LNCaP clone FGC (cell line): ENCODE measurements around the gene CPVL.
"Not testable (repeated sequence)": the region's sequence is repeated elsewhere in the genome, so short reads cannot be mapped to it uniquely, and the experiment has no call there.

ENCODE experiments used
- DNase-seq: peaks from one replicate; pipeline ENCODE4 v3.0.0-alpha.2; 2011; ENCODE audit warnings: low read depth
- H3K4me3 ChIP-seq: 2 replicates; pipeline ENCODE4 v1.5.1; 2011; ENCODE audit warnings: mild to moderate bottlenecking, low read depth, low read length, control low read depth
- CTCF ChIP-seq: IDR thresholded peaks from 2 replicates; pipeline ENCODE4 v1.5.1; 2012; ENCODE audit warnings: mild to moderate bottlenecking; ENCODE audit not compliant: control insufficient read depth, insufficient read depth; ENCODE audit errors: extremely low read depth

Gene CPVL

GRCh38 chr7:29099896-29100847, 46.2 kb downstream of the CPVL start:
- no peak for TF ChIP-seq CTCF
- no peak for DNase-seq
- no peak overlapping the region for H3K4me3 ChIP-seq

- no peak overlapping the region for H3K4me3 ChIP-seq
- DNase-seq: no peak
- no peak for TF ChIP-seq CTCF
Observed at GRCh38 chr7:29096446-29096730, 49.9 kb downstream of the CPVL start.

- no peak for TF ChIP-seq CTCF
- DNase-seq: no peak
- H3K4me3 ChIP-seq: no peak overlapping the region
Observed at GRCh38 chr7:29095631-29096445, 50.5 kb downstream of the CPVL start.

GRCh38 chr7:29093091-29093490, 53.2 kb downstream of the CPVL start:
- H3K4me3 ChIP-seq, DNase-seq: not testable (repeated sequence)

- no peak overlapping the region for H3K4me3 ChIP-seq
- DNase-seq: no peak
- no peak for TF ChIP-seq CTCF
Observed at GRCh38 chr7:29091715-29092114, 54.6 kb downstream of the CPVL start.

- H3K4me3 ChIP-seq: no peak overlapping the region
- TF ChIP-seq CTCF: no peak
- no peak for DNase-seq
Observed at GRCh38 chr7:29090836-29091601, 55.3 kb downstream of the CPVL start.

GRCh38 chr7:29090151-29090805, 56.1 kb downstream of the CPVL start:
- H3K4me3 ChIP-seq: no peak overlapping the region
- no peak for DNase-seq
- no peak for TF ChIP-seq CTCF
